Neural cell (in vitro differentiated cells): ENCODE results near the gene CCDC90B.

Source experiments
- CTCF ChIP-seq: fragments of 450-650 bp; IDR thresholded peaks from 2 replicates; pipeline ENCODE4 v1.5.1; 2014; ENCODE audit warnings: antibody characterized with exemption, mild to moderate bottlenecking, moderate library complexity; ENCODE audit not compliant: poor library complexity, severe bottlenecking
- EP300 ChIP-seq: fragments of 450-650 bp; conservative IDR thresholded peaks from 2 replicates; pipeline ENCODE4 v1.6.1; 2014; ENCODE audit warnings: antibody characterized with exemption, mild to moderate bottlenecking, moderate library complexity; ENCODE audit not compliant: poor library complexity, severe bottlenecking

- no peak for TF ChIP-seq EP300
- no peak for TF ChIP-seq CTCF
These were observed 1.5 kb upstream of the CCDC90B start for GRCh38 chr11:83287631-83288030.
